D721Med (cell line): ENCODE results near the gene UBQLN1.

Source experiments
- DNase-seq: peaks from one replicate; pipeline ENCODE4 v3.0.0; 2011; ENCODE audit warnings: low spot score; ENCODE audit not compliant: insufficient read length
- FAIRE-seq: peaks from 2 replicates; lab custom pipeline; 2011; peaks lifted over from hg19 to GRCh38; lab: Jason Lieb, UNC
- TF ChIP-seq, protein P1 (sequence below): IDR thresholded peaks from 2 replicates; pipeline ENCODE4 v1.5.1; 2012; ENCODE audit warnings: mild to moderate bottlenecking, control low read depth; ENCODE audit not compliant: insufficient read depth; ENCODE audit errors: missing control alignments

Gene UBQLN1

DNA sequence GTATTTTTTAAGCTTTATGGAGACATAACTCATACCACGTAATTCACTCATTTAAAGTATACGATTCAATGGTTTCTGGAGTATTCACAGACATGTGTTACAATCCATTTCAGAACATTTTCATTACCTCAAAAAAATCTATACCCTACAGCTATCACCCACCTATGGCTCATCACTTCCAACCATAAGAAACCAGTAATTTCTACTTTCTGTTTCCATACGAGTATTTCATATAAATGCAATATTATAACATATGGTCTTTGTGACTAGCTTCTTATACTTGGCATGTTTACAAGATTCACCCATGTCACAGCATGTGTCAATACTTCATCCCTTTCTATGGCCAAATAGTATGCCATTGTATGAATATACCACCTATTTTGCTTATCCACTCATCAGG lies 18.8 kb downstream of the UBQLN1 start:
- FAIRE-seq (no peak), DNase-seq (no peak)
- TF ChIP-seq, protein P1, sequence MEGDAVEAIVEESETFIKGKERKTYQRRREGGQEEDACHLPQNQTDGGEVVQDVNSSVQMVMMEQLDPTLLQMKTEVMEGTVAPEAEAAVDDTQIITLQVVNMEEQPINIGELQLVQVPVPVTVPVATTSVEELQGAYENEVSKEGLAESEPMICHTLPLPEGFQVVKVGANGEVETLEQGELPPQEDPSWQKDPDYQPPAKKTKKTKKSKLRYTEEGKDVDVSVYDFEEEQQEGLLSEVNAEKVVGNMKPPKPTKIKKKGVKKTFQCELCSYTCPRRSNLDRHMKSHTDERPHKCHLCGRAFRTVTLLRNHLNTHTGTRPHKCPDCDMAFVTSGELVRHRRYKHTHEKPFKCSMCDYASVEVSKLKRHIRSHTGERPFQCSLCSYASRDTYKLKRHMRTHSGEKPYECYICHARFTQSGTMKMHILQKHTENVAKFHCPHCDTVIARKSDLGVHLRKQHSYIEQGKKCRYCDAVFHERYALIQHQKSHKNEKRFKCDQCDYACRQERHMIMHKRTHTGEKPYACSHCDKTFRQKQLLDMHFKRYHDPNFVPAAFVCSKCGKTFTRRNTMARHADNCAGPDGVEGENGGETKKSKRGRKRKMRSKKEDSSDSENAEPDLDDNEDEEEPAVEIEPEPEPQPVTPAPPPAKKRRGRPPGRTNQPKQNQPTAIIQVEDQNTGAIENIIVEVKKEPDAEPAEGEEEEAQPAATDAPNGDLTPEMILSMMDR, result no peak

DNA sequence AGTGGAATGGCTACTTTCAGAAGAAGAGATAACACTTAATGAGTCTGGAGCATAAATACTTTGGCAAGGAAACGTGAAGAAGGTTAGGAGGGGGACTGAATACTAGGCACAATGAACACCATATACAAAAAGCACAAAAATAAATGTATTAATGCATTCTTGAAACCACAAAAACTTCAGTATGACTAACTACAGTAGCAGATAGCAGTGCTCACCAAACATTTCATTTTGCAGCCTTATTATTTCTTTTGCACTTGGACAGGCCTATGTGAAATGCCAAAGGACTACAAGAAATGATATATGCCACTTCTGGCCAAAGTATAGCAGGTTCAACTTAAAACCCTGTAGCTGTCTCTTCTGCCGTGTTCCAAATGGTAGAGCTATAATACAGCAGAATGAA lies 26.3 kb downstream of the UBQLN1 start:
- TF ChIP-seq, protein P1, result no peak
- DNase-seq, result no peak
- no peak for FAIRE-seq

DNA sequence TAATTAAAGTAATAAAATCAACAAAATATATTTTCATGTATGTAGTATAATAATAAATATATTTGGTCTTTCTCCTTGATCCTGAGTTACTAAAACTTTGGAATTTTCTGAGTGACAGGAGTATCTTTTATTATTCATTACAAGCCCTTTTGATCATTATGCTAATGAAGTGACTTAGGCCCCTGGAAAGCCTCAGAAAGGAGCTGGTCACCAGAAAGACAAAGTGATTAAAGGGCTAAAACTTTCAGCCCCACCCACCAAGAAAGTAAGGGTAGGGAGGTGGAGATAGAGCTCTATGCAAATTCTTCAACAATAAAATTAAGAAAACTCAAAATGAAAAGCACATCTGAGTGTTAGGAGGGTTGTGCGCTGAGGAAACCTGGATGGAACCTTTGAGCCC lies 27.5 kb downstream of the UBQLN1 start:
- DNase-seq, result no peak
- FAIRE-seq, result no peak
- TF ChIP-seq, protein P1, result no peak

DNA sequence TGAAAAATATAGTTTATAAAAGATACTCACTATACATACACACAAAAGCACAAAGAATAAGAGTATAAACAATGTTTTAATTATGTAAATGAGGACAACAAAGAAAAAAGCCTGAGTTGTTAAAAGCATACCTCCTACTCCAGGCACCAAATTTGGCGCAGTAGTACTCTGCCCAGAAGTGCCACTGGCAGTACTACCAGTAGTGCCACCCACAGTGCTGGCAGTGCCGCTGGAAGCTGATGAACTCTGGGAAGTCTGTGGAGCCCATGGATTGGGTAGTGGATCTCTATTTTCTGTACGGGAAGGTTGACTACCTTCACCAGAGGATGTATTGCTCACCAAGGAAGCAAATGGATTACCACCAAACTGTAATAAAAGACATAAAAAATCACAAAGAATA lies 30.2 kb downstream of the UBQLN1 start:
- DNase-seq (no peak), FAIRE-seq (no peak)
- TF ChIP-seq, protein P1, result no peak

DNA sequence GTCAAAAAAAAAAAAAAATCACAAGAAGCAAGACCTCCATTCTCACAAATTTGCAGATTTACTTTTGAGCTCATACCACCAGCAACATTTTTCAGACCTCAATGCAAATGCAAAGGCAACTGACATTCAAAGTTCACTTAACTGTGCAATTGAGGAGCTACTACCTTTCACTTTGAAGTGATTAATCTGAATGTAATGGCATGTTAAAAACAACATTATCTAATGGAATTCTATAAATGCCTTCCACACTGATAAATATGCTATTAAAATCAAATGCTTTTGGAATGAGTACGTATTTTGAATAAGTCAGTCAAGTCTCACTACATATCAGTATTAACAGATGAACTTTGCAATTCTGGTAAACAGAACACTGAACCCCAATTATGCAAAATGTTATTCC lies 32.3 kb downstream of the UBQLN1 start:
- FAIRE-seq, result no peak
- DNase-seq, result no peak

DNA sequence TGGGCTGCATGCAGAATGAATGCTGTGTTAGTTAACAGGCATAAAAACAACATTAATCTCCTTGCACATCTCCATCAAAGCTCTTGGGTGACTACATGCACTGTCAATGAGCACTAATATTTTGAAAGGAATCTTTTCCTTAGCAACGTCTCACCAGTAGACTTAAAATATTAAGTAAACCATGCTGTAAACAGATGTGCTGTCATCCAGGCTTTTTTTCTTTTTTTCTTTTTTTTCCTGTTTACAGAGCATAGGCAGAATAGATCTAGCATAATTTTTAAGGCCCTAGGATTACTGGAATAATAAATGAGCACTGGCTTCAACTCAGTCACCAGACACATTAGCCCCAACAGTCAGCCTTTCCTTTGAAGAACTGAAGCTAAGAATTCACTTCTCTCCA lies 36.3 kb downstream of the UBQLN1 start:
- TF ChIP-seq, protein P1, result no peak
- FAIRE-seq (no peak), DNase-seq (no peak)

More for the DNA sequence above, 32.3 kb downstream of the UBQLN1 start:
- TF ChIP-seq, protein P1, result no peak

DNA sequence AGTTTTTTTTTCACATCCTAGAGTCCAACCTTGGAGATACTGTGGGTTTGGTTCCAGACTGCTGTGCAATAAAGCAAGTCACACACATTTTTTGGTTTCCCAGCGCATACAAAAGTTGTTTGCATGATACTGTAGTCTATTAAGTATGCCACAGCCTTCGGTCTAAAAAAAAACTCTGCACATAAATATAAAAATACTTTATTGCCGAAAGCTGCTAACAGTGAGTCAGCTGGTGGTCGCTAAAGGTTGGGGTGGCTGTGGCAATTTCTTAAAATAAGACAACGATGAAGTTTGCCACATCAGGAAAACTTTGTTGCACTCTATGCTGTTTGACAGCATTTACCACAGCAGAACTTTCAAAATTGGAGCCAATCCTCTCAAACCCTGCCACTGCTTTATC lies 37.4 kb downstream of the UBQLN1 start:
- no peak for FAIRE-seq
- TF ChIP-seq, protein P1, result no peak
- no peak for DNase-seq
